ENCODE measurements around the gene FYN.

FYN gene

GRCh38 chr6:111615916-111616612 lies 257.2 kb downstream of the FYN start:
- DNase-seq = no peak

- DNase-seq = no peak
Observed at GRCh38 chr6:111614833-111615582, 258.2 kb downstream of the FYN start.

- no peak for DNase-seq
Observed at GRCh38 chr6:111612379-111612778, 260.9 kb downstream of the FYN start.

- DNase-seq = no peak
Observed at GRCh38 chr6:111610548-111611172, 262.6 kb downstream of the FYN start.

All from right hindlimb (tissue), 1 donor.